Inflammatory macrophage treated with lipopolysaccharide for 4 hours (primary cell): ENCODE measurements around the gene ENDOV.
"Not testable (repeated sequence)": the region's sequence is repeated elsewhere in the genome, so short reads cannot be mapped to it uniquely, and the experiment has no call there.

Source experiments
- DNase-seq: peaks from one replicate; pipeline ENCODE4 v3.0.0-alpha.2; 2020

Gene ENDOV

DNA sequence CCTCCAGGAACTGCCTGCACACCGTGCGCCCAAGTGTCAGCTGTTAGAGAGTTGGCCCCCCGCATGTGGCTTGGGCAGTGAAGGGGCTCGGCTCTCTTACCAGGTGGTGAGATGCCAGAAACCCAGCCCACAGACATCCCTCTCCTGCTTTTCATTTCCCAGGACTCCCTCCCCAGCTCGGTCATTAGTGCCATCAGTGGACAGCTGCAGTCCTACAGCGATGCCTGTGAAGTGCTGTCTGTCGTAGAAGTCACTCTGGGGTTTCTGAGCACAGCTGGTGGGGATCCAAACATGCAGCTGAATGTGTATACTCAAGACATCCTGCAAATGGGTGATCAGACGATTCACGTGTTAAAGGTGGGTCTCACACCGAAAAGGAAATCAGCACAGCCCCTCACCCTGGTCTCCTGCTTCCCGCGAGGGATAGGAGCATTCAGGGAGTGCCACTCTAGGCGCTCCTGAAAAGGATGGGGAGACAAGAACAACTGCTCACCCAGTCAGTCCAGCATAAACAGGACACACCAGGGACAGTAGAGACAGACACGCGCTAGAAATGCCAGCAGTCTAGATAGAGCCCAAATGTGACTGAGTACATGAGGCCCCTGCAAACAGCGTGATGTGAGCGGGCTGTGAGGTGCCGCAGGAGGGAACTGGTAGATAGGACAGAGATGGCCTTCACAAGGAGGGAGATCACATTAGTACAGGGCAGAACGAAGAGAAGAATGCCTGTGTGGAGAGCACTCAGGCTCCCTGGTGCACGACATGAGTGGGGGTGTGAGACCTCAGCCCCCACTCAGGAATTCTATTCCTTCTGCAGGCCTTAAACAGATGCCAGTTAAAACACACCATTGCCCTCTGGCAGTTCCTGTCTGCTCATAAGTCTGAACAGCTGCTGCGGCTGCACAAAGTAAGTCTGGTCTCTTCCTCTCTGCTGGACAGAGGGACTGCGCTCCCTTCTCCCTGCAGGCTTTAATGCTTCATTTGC lies 25.7 kb upstream of the ENDOV start:
- no peak for DNase-seq

GRCh38 chr17:80393241-80393890 lies 21.6 kb upstream of the ENDOV start:
- DNase-seq, result no peak

- no peak for DNase-seq
Observed at GRCh38 chr17:80393961-80394360, 21.0 kb upstream of the ENDOV start.

- DNase-seq, result no peak
Observed at GRCh38 chr17:80394629-80395216, 20.2 kb upstream of the ENDOV start.

GRCh38 chr17:80395402-80396151 lies 19.4 kb upstream of the ENDOV start:
- DNase-seq, result no peak

DNA sequence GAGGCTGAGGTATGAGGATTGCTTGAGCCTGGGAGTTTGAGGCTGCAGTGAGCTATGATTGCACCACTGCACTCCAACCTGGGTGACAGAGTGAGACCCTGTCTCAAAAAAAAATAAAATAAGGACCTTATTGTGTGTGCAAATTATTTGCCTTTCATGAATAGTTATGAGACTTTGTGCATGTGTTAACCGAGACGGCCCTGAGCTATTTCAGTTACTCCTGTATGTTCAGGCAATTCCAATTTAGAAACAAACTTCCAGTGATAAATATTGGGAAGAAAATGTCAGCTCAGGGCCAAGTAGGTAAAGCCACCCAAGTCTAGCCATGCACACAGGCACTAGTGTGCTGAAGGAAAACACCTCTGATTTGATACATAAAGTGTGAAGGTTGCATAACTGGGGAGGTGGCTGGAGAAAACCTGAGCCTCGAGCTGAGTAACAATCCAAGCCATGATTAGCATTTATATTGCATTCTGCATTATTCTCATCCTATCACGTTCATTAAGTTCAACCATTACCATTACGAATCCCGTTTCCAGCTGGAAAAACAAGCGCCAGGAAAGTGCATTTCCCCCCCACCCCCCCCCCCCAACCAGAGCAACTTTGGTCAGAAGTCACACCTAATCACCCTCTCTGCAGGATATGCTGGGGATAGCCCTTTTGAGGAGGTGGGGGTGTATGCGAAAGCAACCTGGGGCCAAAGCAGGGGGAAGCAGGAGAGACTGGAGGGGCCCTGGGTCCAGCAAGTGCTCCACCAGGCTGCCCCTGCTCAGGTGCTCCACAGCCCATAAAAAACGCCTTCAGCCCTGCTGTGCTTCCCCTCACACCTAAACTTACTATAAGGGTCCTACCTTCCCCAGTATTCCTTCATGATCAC lies 18.6 kb upstream of the ENDOV start:
- DNase-seq, result no peak

GRCh38 chr17:80397034-80397387 lies 18.0 kb upstream of the ENDOV start:
- DNase-seq, result no peak

DNA sequence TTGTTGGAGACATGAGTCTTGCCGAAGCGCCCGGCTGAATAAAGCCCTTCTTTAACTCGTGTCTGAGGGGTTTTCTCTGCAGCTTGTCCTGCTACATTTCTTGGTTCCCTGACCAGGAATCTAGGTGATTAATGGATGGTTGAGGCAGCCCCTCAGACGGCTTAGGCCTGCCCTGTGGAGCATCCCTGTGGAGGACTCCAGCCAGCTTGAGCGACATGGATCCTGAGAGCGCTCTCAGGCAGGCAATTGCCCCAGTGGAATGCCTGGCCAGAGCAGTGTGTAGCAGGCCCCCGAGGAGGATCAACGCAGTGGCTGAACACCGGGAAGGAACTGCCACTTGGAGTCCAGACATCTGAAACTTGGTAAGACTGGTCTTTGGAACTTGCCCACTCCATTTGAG lies 17.3 kb upstream of the ENDOV start:
- no peak for DNase-seq

DNA sequence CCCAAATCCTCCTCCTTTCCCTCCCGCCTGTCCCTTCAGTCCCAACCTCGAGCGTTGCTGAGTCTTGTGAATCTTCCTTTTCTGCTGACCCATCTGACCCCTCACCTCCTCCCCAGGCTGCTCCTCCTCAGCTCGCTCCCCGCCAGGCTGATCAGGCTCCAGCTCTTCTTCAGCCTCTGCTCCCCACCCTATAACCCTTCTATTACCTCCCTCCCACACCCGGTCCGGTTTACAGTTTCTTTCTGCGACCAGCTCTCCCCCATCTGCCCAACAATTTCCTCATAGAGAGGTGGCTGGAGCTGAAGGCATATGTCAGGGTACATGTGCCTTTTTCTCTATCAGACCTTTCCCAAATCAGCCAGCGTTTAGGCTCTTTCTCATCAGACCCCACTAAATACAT lies 13.9 kb upstream of the ENDOV start:
- not testable (repeated sequence) for DNase-seq

DNA sequence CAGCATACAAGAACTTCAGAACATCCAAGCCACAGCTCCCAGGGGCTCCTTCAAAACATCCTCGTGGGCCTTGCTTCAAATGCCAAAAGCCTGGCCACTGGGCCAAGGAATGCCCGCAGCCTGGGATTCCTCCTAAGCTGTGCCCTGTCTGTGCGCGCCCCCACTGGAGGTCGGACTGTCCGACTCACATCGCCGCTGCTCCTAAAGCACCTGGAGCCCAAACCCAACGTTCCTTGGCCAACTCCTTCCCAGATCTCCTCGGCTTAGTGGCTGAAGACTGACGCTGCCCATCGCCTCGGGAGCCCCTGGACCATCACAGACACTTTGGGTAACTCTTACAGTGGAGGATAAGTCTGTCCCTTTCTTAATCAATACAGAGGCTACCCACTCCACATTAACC lies 12.9 kb upstream of the ENDOV start:
- DNase-seq, result not testable (repeated sequence)

DNA sequence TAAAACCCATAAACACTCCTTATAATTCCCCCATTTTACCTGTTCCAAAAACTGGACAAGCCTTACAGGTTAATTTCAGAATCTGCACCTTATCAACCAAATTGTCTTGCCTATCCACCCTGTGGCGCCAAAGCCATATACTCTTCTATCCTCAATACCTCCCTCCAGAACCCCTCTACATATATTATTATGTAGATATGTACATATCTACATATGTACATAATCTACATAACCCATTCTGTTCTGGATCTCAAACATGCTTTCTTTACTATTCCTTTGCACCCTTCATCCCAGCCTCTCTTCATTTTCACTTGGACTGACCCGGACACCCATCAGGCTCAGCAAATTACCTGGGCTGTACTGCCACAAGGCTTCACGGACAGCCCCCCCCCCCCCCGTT lies 12.0 kb upstream of the ENDOV start:
- no peak for DNase-seq

DNA sequence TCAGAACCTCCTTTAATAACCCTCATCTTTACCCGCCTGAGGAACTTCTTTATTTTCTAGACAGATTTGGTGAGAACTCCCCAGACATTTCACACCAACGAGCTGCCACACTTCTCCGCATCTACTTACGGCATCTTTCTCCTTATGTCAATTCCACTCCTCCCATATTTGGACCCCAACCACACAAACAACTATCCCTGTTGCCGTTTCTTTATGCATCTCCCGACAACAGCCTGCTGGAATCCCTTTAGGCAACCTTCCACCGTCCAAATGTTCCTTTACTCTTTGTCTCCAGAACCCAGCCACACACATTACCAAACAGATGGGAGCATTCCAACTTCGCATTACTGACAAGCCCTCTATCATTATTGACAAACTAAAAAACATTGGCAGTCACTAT lies 8.8 kb upstream of the ENDOV start:
- no peak for DNase-seq

GRCh38 chr17:80407917-80408316 lies 7.0 kb upstream of the ENDOV start:
- DNase-seq, result not testable (repeated sequence)

GRCh38 chr17:80408872-80409271 lies 6.1 kb upstream of the ENDOV start:
- DNase-seq, result no peak

- no peak for DNase-seq
Observed at GRCh38 chr17:80409626-80410025, 5.3 kb upstream of the ENDOV start.

- not testable (repeated sequence) for DNase-seq
Observed at GRCh38 chr17:80410441-80411087, 4.4 kb upstream of the ENDOV start.

DNA sequence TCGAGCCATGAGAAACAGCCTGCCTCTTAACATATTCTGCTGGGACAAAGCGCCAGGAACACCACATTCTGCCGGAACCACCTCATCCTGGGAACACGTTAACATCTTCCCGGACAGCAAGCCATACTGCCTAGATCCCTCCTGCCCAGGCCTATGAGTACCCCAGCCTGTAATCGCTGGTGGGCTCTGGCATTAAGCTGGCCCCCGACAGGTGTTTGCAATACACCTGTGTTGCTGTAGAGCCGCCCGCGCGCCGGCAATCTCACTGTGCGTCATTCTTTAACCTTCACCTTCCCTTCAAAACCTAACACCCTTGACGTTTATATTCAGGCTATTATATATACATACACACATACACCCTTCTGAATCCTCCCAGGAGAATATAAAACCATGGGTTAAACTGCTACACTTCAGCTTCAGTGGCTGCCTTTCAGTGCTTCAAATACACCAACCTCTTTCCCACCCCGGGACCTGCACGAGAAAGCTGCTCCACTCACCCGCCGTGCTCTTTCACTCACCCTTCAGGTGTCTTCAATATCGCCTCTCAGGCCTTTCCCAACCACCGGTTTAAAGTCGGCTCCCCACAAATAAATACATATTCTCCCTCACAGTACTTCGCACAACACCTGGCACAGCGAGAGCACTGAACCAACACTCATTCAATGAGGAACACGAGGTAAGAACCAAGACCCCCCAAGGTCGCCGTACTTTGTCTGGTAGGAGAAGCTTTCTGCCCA lies 1.0 kb upstream of the ENDOV start:
- DNase-seq, result no peak

DNA sequence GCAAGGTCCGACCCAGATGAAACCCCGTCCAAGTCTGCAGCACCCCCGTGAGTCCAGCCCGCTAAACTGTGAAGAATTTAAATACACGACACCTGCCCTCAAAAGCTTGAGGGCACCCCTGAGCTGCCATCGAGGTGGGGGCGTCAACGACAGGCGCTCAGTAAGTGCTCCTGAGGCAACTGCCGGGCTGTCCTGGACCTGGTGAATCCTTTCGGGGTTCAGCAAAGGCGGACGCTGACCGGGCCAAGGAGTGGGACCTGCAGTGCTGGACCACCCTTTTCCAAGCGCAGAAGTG lies 512 bp upstream of the ENDOV start:
- no peak for DNase-seq

DNA sequence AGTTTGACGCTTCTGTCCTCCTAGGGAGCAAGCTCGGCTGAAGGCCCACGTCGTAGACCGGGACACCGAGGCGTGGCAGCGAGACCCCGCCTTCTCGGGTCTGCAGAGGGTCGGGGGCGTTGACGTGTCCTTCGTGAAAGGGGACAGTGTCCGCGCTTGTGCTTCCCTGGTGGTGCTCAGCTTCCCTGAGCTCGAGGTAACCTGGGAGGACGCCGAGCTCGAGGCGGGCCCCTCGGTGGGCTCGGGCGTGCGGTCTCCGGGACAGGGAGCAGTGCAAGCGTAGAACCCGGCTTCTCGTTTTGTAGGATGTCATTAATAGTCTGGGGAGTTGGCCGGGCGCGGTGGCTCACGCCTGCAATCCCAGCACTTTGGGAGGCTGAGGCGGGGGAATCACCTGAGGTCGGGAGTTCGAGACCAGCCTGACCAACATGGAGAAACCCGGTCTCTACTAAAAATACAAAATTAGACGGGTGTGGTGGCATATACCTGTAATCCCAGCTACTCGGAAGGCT lies 715 bp downstream of the ENDOV start:
- no peak for DNase-seq

DNA sequence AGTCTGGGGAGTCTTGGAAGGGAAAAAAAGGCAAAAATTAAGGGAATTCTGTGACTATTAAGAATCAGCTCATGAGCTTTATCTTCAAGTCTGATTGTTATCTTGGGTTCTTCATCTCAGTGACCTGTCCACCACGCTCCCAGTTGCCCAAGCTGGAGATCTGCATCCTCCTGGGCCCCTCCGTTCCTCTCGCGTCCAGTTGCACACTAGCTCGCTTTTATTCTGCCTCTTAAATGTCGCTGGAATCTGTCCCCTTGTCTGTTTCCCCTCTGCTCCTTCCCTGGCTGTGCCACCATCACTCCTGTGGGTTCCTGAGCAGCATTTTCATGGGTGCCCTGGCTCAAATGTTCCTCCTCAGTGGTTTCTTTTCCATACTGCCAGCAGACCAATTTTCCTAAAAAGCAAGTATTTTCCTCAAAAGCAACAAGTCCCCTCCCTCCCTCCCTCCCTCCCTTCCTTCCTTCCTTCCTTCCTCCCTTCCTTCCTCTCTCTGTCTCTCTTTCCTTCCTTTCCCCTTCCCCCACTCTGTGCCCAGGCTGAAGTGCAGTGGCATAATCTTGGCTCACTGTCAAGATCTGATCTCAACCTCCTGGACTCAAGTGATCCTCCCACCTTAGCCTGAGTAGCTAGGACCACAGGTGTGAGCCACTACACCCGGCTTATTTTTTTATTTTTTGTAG lies 1.4 kb downstream of the ENDOV start:
- no peak for DNase-seq
